Mammary epithelial cell (primary cell): Measurements from ENCODE around the gene CYGB.

Experiments used
- EZH2 ChIP-seq: IDR thresholded peaks from 2 replicates; pipeline ENCODE4 v1.6.1; 2012; ENCODE audit warnings: low read length, inconsistent platforms, borderline replicate concordance
- TF ChIP-seq, protein P1 (sequence below), 2 donors: IDR thresholded peaks in 1 of 2; conservative IDR thresholded peaks in 1 of 2; 2 replicates each; pipeline ENCODE4 v1.5.1; 2011 to 2012; ENCODE audit warnings: inconsistent platforms in 2 of 2, low read length in 2 of 2, mild to moderate bottlenecking in 2 of 2, control low read depth in 1 of 2, low read depth in 1 of 2; ENCODE audit not compliant: insufficient read depth in 1 of 2; ENCODE audit errors: extremely low read depth in 1 of 2

GRCh38 chr17:76543826-76544545, 6.5 kb upstream of the CYGB start:
- TF ChIP-seq EZH2: no peak
- TF ChIP-seq, protein P1, sequence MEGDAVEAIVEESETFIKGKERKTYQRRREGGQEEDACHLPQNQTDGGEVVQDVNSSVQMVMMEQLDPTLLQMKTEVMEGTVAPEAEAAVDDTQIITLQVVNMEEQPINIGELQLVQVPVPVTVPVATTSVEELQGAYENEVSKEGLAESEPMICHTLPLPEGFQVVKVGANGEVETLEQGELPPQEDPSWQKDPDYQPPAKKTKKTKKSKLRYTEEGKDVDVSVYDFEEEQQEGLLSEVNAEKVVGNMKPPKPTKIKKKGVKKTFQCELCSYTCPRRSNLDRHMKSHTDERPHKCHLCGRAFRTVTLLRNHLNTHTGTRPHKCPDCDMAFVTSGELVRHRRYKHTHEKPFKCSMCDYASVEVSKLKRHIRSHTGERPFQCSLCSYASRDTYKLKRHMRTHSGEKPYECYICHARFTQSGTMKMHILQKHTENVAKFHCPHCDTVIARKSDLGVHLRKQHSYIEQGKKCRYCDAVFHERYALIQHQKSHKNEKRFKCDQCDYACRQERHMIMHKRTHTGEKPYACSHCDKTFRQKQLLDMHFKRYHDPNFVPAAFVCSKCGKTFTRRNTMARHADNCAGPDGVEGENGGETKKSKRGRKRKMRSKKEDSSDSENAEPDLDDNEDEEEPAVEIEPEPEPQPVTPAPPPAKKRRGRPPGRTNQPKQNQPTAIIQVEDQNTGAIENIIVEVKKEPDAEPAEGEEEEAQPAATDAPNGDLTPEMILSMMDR (conservative IDR thresholded peaks at IDR 0.05 in 1 of 2, IDR thresholded peaks at IDR 0.05 in 1 of 2; ENCODE audit: extremely low read depth in 1 of 2, insufficient read depth in 1 of 2, low read depth in 1 of 2, low read length in 2 of 2): no peak
